ENCODE measurements around the gene ABCE1.

ABCE1 gene

DNA sequence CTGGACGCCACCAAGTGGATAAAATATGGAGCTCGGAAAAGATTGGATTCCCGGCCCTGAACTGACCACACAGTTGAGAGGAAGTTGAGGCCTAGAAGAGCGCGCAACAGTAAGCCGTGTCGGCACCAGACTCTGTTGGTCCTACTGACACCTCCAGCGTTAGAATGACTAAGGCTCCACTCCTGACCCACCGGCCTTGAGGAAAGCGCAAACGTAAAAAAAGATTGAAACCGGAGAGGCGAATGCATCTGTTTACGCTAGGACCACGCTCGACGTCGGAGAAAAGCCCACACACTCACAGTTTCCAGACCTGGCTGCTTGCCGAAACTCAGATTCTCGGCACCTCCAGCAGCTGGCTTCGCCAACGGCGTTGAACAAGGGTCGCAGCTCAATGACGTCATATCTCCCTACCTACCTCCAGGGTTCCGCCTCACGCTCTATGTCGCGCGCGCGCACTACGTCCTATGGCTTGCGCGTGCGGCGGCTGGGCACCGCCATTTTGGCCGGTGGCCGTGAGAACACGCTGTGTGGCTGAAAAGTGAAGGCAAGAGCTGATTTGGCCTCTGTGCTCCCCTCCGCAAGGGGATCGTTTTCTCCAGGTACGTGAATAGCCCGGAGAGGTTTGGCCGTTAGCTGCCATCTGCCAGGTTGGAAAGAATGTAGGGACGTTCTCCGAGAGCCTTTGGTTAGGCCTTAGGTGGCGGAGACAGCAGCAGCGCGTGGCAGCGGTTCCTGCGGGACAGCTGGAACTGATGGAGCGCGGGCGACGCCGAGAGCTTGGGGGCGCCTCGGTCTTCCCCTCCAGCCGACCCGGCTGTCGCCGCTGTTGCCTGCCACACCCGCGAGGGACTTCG, at the start of gene ABCE1, which contains the start of gene ANAPC10:
ABCE1 (plus strand) TSS at position 491 of the 854 bp plus-strand sequence. CDS start 6,102 bp downstream, outside the sequence.
ANAPC10 (minus strand) TSS at position 376 of the 854 bp plus-strand sequence. CDS start 2,097 bp downstream, outside the sequence.
- DNase-seq (ENCODE audit: low read depth in 2 of 2): peak; percentile 94 to 95

DNA sequence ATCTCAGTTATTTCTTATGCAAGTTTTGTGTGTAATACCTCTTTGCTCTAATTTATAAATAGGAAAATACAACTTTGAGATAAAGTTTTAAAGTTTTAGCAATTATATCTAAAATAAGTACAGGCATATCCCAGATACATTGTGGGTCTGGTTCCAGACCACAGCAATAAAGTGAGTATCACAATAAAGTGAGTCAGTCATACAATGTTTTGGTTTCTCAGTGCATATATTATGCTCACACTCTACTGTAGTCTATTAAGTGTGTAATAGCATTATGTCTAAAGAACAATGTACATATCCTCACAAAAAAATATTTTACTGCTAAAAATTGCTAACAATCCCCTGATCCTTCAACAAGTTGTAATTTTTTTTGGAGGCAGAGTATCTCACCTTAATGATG, 49.3 kb upstream of the ABCE1 start:
- DNase-seq (ENCODE audit: low read depth in 2 of 2): no peak

DNA sequence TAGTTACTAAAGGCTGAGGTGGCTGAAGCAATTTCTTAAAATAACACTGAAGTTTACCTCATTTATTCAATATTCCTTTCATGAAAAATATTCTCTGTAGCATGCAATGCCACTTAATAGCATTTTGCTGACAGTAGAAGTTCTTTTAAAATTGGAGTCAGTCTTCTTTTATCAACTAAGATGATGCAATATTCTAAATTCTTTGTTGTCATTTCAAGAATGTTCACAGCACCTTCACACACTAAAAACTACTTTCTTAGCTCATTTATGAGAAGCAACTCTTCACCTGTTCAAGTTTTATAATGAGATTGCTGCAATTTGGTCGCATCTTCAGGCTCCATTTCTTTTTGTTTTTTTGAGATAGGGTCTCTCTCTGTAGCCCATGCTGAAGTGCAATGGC, 48.9 kb upstream of the ABCE1 start:
- DNase-seq (ENCODE audit: low read depth in 2 of 2): no peak

DNA sequence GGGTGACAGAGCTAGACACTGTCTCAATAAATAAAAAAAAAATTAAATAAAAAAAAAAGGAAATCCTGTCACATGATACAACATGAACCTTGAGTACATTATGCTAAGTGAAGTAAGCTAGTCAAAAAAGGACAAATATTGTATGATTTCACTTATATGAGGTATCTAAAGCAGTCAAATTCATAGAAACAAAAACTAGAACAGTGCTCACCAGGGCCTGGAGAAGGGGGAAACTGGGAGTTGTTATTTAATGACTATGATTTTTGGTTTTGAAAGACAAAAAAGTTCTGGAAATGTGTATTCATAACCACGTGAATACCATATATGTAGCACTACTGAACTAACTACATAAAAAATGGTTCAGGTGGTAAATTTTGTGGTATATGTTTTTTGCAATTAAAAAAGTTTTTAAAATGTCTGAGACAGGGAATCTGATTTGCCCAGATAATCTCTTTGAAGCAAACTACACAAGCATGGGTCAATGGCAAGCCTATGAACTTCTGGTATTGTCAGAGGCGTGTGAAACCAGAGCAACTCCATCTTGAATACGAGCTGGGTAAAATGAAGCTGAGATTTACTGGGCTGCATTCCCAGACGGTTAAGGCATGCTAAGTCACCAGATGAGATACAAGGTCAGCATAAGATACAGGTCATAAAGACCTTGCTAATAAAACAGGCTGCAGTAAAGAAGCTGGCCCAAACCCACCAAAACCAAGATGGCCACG, 42.4 kb upstream of the ABCE1 start:
- DNase-seq (ENCODE audit: low read depth in 2 of 2): no peak

DNA sequence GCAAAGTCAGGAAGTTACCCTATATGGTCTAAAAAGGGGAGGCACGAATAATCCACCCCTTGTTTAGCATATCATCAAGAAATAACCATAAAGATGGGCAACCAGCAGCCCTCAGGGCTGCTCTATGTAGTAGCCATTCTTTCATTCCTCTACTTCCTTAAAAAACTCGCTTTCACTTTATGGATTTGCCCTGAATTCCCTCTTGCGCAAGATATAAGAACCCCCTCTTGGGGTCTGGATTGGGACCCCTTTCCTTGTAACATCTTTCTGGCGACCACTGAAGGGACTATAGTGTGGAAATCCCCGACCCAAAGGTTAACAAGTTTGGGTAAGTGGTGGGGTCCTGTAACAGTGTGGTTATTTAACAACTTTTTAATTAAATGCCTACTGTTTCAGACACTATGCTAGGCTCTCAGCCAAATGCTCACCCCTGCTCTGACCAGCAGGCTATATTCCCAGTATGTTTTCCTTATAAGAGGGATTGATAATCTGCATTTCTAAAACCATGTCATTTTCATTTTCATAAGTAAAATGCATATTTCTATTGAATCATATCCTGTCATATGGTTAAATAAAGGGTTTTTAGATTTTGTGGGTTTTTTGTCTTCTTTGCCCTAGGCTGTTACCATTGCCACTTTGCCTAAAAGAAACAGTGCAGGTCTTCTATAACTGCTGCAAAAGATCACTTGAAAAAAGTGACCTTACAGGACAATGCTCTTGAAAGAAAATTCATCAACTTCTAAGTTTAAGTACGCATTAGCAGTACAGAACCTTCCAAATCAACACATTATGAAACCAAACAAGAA, 41.6 kb upstream of the ABCE1 start:
- DNase-seq (ENCODE audit: low read depth in 2 of 2): no peak

DNA sequence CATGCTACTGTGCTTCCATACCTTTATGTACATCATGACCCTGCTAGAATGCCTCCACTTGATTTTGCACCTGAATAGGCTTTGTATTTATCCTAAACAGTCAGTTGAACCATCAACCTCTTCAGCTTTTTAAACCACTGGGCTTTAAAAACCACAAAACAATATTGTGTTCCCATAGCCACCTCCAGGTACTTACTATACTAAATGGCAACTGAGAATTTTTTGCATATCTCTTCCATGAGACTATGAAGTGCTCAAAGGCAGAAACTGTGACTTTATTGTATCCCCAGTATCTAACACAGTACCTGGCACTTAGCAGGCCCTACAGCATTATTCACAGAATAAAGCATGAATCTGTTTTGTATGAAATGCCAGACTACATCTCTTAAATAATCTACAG, 39.9 kb upstream of the ABCE1 start:
- no peak for DNase-seq (ENCODE audit: low read depth in 2 of 2)

DNA sequence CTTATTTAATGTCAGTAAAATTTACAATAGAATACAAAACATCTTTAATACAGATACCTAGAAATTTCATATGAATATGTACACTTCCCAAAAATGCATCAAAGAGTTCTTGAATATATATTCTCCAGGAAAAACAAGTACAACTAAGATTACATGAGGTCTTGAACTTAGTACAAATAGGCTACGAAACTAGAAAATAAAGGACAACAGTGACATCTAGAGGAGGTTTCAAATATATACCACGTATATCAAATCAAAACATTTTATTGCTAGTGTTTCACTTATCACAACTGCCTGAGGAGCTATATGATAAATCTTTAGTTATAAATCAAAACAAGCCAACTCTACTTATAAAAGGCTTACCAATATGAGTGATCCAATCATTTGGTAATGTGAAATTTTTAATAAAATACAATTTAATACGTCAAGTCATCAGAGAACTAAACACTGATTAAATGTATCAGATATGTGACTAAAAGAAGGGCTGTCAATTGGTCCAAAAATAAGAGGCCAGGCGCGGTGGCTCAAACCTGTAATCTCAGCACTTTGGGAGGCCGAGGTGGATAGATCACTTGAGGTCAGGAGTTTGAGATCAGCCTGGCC, 36.7 kb upstream of the ABCE1 start:
- DNase-seq (ENCODE audit: low read depth in 2 of 2): no peak

DNA sequence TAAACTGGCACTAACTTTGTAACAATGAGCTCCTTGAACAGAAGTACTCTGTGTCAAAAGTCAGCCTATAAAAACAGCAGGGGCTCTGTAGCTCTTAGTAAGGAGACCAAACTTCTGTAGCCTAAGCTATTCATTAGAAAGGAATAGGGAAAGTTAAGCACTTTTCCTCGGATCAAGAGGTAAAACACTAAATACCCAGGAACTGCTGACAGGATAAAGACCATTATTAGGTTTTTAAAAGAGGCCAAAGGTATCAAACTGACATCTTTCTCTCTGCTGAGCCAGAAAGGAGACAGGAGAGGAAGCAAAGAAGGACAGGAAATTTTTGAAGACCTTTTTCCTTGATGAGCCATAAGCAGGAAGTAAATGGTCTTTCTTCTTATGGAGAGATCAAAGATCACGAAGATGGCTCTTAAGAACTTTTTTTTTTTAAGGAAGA, 32.0 kb upstream of the ABCE1 start:
- no peak for DNase-seq (ENCODE audit: low read depth in 2 of 2)

DNA sequence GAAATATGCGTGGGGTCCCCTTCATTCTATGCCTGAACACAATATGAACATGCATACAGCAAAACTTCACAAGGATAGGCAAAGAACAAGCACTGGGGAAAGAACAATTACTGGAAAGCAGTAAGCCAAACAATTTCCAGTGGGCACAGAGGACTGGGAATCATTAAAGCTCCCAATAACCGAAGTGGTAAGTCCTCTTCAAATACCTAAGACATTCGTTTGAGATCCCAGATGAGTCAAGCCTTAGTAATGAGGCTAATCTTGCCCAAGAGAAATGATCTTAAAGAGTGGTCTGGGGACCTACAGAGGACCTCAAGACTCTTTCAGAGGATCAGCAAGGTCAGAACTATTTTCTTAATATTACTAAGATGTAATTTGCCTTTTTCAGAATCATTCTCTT, 28.8 kb upstream of the ABCE1 start:
- no peak for DNase-seq (ENCODE audit: low read depth in 2 of 2)

DNA sequence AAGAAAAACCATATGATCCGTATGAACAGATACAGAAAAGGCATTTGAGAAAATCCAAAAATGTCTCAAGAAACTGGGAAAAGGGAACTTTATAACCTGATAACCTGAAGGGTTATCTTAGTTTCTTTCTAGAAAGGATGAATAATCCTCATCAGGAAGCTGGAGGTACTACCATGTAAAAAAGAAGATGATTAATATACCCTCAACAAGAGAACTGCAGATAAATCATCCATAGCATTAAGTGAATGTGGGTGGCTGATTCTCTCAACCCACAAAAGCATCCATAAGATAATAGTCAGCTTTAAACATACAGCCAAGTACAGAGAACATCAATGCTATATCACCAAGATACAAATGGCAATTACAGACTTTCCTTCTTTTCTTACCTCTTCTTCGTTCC, 26.6 kb upstream of the ABCE1 start:
- DNase-seq (ENCODE audit: low read depth in 2 of 2): no peak

DNA sequence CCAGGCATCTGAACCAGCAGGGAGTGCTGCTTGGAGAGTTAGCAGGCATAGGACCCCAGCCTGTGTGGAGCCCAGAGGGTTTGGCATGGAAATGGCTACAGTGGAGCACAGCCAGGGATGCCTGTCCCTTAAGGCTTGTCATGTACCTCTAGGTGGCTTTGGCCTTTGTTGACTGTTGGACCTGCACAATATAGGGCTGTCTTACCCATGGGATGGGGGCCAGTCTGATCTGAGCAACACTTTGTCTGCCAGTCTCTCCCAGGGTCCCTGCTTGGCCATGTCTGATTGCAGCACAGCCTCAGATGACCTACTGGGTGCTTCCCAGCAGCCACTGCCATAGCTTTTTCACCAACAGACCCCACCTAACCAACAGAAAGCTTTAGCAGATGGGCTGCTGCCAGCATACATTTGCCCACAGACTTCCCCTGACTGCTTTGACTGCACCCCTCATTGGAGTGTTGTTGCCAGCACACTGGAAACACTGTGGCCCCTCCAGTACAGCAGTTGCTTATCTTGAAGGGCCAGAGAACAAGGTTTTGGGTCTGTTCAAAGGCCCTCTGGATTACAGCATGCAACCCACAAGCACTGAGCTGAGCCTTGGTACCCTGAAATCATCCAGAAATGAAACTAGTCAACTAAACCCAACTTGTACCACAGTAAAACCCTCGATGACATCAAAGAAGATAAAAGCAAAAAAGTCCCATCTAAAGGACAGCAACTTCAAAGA, 22.2 kb upstream of the ABCE1 start:
- DNase-seq (ENCODE audit: low read depth in 2 of 2): no peak

DNA sequence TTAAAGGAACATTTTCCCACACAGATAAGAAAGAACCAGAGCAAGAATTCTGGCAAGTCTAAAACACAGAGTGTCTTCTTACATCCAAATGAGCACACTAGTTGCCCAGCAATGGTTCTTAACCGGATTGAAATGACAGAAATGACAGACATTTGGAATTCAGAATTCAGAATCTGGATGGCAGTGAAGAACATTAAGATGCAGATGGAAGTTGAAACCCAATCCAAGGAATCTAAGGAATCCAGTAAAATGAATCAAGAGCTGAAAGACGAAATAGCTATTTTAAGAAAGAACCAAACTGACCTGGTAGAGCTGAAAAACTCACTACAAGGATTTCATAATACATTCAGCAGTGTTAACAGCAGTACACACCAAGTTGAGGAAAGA, 21.6 kb upstream of the ABCE1 start:
- DNase-seq (ENCODE audit: low read depth in 2 of 2): no peak

DNA sequence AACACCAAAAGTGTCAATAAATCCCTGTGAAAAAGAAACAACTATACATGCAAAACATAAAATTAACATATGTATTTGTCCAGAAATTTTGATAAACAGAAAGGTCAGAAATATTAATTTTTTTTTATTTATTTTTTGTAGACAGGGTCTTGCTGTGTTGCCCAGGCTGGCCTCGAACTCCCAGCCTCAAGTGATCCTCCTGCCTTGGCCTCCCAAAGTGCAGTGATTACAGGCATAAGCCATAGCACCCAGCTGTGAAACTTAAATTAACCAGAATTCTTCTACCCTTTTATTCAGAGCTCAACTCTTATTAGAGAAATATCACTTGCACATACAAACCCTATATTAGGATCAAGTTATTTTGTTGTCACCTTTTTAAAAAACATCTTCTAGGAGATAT, 16.4 kb upstream of the ABCE1 start:
- DNase-seq (ENCODE audit: low read depth in 2 of 2): no peak

DNA sequence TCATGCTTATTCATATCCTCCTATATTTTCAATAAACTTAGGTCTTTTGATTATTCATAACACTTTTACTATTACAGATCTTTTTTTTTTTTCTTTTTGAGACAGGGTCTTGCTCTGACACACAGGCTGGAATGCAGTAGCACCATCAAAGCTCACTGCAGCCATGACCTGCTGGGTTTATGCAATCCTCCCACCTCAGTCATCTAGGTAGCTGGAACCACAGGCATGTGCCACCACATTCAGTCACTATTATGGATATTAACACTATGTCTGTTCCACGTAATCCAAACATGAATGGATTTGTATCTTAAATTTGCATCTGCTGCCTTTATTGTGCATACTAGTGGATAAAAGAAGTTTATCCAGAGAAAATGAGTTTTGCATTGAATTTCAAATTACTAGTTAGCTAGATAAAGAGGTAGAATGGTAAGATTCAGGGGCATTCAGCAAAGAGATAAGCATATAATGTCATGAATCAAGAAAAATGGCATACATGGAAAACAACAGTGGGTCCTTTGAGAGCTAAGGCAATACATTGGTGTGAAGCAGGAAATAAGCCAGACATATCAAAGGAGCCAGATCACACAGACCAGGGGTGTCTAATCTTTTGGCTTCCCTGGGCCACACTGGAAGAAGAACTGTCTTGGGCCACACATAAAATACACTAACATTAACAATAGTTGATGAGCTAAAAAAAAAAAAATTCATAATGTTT, 14.1 kb upstream of the ABCE1 start:
- DNase-seq (ENCODE audit: low read depth in 2 of 2): no peak

DNA sequence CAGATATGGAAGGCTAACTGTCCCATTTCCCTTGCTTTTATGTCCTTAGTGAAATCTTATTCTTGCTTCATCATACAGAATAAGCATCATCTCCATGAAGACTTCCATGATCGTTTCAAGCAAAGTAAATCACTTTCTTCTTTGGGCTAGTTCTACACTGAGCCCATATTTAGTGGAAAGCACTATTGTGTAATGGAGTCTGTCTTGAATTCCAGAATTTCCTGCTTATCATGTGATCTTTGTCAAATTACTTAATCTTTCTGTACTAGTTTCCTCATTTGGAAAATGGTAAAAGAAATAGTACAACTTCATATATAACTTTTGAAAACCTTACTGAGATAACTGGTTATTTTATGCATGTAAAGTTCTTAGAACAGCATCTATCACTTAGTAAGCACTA, 7.7 kb upstream of the ABCE1 start:
- DNase-seq (ENCODE audit: low read depth in 2 of 2): no peak

DNA sequence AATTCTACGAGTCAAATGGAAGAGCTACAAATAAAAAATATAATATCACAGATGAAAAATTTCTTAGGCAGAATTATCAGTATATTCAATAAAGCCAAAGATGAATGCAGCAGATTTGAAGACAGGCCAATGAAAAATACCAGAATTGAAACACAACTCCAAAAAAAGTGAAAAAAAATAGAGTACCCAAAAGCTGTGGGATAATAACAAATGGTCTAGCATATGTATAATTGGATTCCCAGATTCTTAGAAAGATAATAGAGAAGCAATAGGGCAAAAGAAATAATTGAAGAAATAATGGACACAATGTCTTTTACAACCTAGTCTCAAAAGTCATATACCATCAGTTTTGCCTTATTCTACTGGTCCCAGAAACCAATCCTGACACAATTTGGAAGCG, 4.5 kb upstream of the ABCE1 start:
- DNase-seq (ENCODE audit: low read depth in 2 of 2): no peak

DNA sequence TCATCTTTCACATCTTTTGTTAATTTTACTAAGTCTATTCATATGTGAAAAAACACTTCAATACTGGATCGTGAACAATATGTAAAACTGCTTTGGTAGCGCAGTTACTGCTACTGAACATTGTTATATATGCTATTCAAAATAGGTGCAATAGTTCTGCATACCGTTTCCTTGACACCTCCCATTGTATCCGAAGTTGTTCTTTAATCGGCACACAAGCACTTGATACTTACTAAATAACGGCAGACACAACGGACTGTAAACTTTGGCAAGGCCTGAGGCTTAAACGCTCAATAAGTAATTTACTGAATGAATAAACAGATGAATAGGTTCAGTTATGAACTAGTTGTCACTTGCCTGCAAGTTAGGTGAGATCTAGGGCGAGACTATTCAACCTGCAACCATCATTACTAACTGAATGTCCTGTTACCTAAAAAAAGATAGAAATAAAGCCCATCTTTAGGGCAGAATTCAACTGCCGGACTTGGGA, 735 bp upstream of the ABCE1 start:
- no peak for DNase-seq (ENCODE audit: low read depth in 2 of 2)

DNA sequence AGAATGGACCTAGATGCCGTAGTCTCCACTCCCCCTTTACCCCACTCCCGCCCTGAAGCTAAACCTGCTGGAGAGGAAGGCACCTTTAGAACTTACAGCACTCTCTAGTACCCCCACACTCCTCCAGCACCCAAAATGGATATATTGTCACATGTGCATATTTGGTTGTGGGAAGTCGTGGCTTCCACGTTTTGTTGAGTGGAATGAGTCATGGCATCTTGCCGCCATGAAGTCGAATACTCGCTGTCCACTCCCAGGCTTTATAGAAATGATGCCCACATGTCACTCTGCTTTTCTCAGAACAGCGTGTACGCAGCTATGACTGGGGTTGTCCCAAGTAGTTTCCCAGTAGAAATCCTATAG, 545 bp downstream of the ABCE1 start:
- peak; percentile 31 to 35 for DNase-seq (ENCODE audit: low read depth in 2 of 2)

DNA sequence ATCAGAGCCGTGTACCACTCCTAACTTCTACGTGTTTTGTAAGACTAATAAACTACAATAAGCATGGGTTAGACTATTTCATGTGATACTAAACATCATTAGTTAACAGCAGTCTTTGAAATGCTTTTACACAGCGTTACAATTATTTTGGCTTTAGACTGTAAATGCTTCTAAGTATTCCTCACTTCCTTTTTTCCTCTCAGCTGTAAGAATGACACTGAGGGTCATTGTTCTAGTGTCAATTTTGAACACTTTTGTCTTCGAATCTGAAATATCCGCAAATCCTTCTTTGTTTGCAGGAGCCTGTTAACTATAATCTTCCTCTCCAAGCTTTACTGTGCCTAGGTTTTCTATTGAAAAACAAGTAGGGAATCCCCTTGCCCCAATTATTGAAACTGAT, 1.5 kb downstream of the ABCE1 start:
- DNase-seq (ENCODE audit: low read depth in 2 of 2): no peak

DNA sequence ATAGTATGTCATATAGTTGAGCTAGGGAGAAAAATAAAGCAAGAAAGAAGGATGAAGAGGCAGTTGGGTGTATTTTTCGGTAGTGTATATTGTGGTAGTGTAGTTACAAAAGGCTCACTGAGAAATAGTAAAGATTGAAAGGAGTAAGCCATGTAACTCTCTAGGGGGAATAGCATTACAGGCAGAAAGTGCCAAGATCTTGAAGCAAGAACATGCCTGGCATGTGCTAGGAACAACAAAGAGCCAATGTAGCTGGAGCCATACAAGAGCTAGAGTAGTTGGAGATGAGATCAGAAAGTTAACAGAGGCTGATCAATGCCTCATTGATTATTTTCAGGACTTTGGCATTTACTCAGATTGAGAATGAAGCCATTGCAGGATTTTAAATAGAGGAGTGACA, 3.0 kb downstream of the ABCE1 start:
- no peak for DNase-seq (ENCODE audit: low read depth in 2 of 2)
